Esophagus squamous epithelium (tissue), 4 donors: Measurements from ENCODE around the gene BCAT1.

Source experiments
- CTCF ChIP-seq, 6 experiments: fragments of 450-650 bp in 4 of 6; fragments of 200-600 bp in 2 of 6; sonication (generic) in 2 of 6; IDR thresholded peaks; one replicate each; pipeline ENCODE4 v1.5.1; 2016 to 2019; ENCODE audit warnings: antibody characterized with exemption in 6 of 6, mild to moderate bottlenecking in 4 of 6, moderate library complexity in 4 of 6
- POLR2A ChIP-seq, 4 donors: fragments of 450-650 bp; IDR thresholded peaks; one replicate each; pipeline ENCODE4 v1.6.1; 2017; ENCODE audit warnings: antibody characterized with exemption in 4 of 4, mild to moderate bottlenecking in 4 of 4, moderate library complexity in 3 of 4

- TF ChIP-seq CTCF (IDR thresholded peaks at IDR 0.05) (no peak), POLR2A (IDR thresholded peaks at IDR 0.05) (no peak)
These were observed 39.2 kb downstream of the BCAT1 start for GRCh38 chr12:24909667-24910066.
